ENCODE measurements around the gene ATG7.

ATG7 gene

GRCh38 chr3:11410564-11410963 is 138.4 kb downstream of the ATG7 start:
- no peaks in the 10 kb centered on the region for H3K4me1 Mint-ChIP-seq
- H3K27ac Mint-ChIP-seq: no peak overlapping the region
- H3K4me3 Mint-ChIP-seq: no peak overlapping the region
- TF ChIP-seq CTCF (IDR thresholded peaks at IDR 0.05; ENCODE audit: unreplicated experiment in 3 of 3): no peak
- H3K27me3 Mint-ChIP-seq (ENCODE audit: low read depth): no peaks in the 10 kb centered on the region
- peaks cover 58% of the 10 kb centered on the region for H3K9me3 Mint-ChIP-seq
- H3K36me3 Mint-ChIP-seq (ENCODE audit: low read depth): peaks cover 63% of the 10 kb centered on the region

GRCh38 chr3:11411956-11412355 is 139.8 kb downstream of the ATG7 start:
- Mint-ChIP-seq H3K4me3 (no peak overlapping the region), H3K27me3 (ENCODE audit: low read depth) (no peaks in the 10 kb centered on the region), H3K4me1 (no peaks in the 10 kb centered on the region), H3K27ac (no peak overlapping the region), H3K9me3 (peaks cover 47% of the 10 kb centered on the region), H3K36me3 (ENCODE audit: low read depth) (peaks cover 51% of the 10 kb centered on the region)
- no peak for TF ChIP-seq CTCF (IDR thresholded peaks at IDR 0.05; ENCODE audit: unreplicated experiment in 3 of 3)

- Mint-ChIP-seq H3K4me3 (no peak overlapping the region), H3K36me3 (ENCODE audit: low read depth) (peaks cover 42% of the 10 kb centered on the region), H3K27ac (no peak overlapping the region), H3K9me3 (peaks cover 41% of the 10 kb centered on the region), H3K4me1 (no peaks in the 10 kb centered on the region), H3K27me3 (ENCODE audit: low read depth) (no peaks in the 10 kb centered on the region)
- TF ChIP-seq CTCF (IDR thresholded peaks at IDR 0.05; ENCODE audit: unreplicated experiment in 3 of 3): no peak
Observed at GRCh38 chr3:11413071-11413470, 140.9 kb downstream of the ATG7 start.

GRCh38 chr3:11415099-11415498 is 142.9 kb downstream of the ATG7 start:
- TF ChIP-seq CTCF (IDR thresholded peaks at IDR 0.05; ENCODE audit: unreplicated experiment in 3 of 3): no peak
- Mint-ChIP-seq H3K27ac (no peak overlapping the region), H3K4me1 (peaks cover 9% of the 10 kb centered on the region), H3K36me3 (ENCODE audit: low read depth) (peaks cover 24% of the 10 kb centered on the region), H3K27me3 (ENCODE audit: low read depth) (no peaks in the 10 kb centered on the region), H3K9me3 (peaks cover 21% of the 10 kb centered on the region), H3K4me3 (no peak overlapping the region)

- Mint-ChIP-seq H3K27me3 (ENCODE audit: low read depth) (no peaks in the 10 kb centered on the region), H3K36me3 (ENCODE audit: low read depth) (peaks cover 5% of the 10 kb centered on the region), H3K4me3 (no peak overlapping the region), H3K27ac (peak overlapping the region; percentile 76 to 93 (median 81)), H3K4me1 (peaks cover 23% of the 10 kb centered on the region), H3K9me3 (no peaks in the 10 kb centered on the region)
- TF ChIP-seq CTCF (IDR thresholded peaks at IDR 0.05; ENCODE audit: unreplicated experiment in 3 of 3): no peak
Observed at GRCh38 chr3:11420066-11420465, 147.9 kb downstream of the ATG7 start.

GRCh38 chr3:11422291-11422690 is 150.1 kb downstream of the ATG7 start:
- Mint-ChIP-seq H3K9me3 (no peaks in the 10 kb centered on the region), H3K36me3 (ENCODE audit: low read depth) (peaks cover 16% of the 10 kb centered on the region), H3K4me3 (no peak overlapping the region), H3K27ac (peak overlapping the region; percentile 21 to 70 (median 42)), H3K4me1 (peaks cover 23% of the 10 kb centered on the region), H3K27me3 (ENCODE audit: low read depth) (no peaks in the 10 kb centered on the region)
- TF ChIP-seq CTCF (IDR thresholded peaks at IDR 0.05; ENCODE audit: unreplicated experiment in 3 of 3): no peak

Data from nephron (organoid).